Spinal cord (tissue), 10 donors: ENCODE data around the gene KCTD11. TPM values are rescaled to one million over a fixed set of nuclear protein-coding genes. Genes with fewer than 3 reads are reported as not detected.

Experiments used
- DNase-seq, 6 donors: peaks; one replicate each; pipeline versions ENCODE4 v3.0.0 to v3.0.0-alpha.2; 2013 to 2015; ENCODE audit warnings: low spot score in 6 of 6, low read depth in 4 of 6
- H3K27ac ChIP-seq: one replicate; pipeline ENCODE4 v1.5.1; 2013; ENCODE audit warnings: low read depth, low read length, control low read depth
- H3K27me3 ChIP-seq: one replicate; pipeline ENCODE4 v1.6.1; 2013; ENCODE audit warnings: low read length; ENCODE audit not compliant: control insufficient read depth, insufficient read depth
- H3K36me3 ChIP-seq: one replicate; pipeline ENCODE4 v1.6.1; 2013; ENCODE audit warnings: low read length; ENCODE audit not compliant: control insufficient read depth, insufficient read depth
- H3K4me1 ChIP-seq: one replicate; pipeline ENCODE4 v1.6.1; 2013; ENCODE audit warnings: low read length; ENCODE audit not compliant: control insufficient read depth, insufficient read depth
- H3K4me3 ChIP-seq: one replicate; pipeline ENCODE4 v1.5.1; 2013; ENCODE audit warnings: low read depth, low read length, control low read depth
- H3K9me3 ChIP-seq: one replicate; pipeline ENCODE4 v1.6.1; 2013; ENCODE audit warnings: low read length; ENCODE audit not compliant: control insufficient read depth, insufficient read depth
- WGBS: methylation state at CpG from one replicate; pipeline ENCODE4 v1.1.5; 2013; ENCODE audit warnings: missing lambda C conversion rate; ENCODE audit not compliant: insufficient coverage; 5-methylcytosine and 5-hydroxymethylcytosine counted together
- polyA plus RNA-seq, 2 donors: library from polyadenylated mRNA; unstranded; fragments of 120-200 nt; gene quantifications; one replicate each; pipeline ENCODE4 v1.2.1, GENCODE V29; 2013; ENCODE audit not compliant: insufficient read length in 2 of 2
- total RNA-seq, 2 donors: library from RNA; depleted of rRNA in 1 of 2; stranded (reverse); fragments of 120-200 nt in 1 of 2; fragments of >200 nt in 1 of 2; gene quantifications; one replicate each; pipeline versions ENCODE4 v1.2.3 to v1.2.4, GENCODE V29; 2013 to 2014
- donor health status: healthy.

Gene KCTD11
- total and polyA plus RNA-seq, 4 donors, result 5.6 to 13.5 (median 11.5) TPM

DNA sequence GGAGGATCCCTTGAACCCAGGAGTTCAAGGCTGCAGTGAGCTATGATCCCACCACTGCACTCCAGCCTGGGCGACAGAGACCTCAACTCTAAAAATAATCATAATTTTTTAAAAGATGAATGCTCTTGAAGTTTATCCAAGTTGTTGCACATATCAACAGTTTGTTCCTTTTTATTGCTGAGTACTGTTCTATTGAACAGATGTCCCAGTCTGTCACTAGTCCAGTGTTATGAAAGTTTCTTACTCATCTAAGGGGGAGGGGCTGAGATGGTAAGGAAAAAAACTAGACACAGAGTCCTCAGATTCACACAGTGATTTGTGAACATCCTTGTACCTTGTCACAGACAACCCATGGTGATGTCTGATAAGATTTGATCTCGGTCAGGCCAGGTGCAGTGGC, 11.8 kb upstream of the KCTD11 start:
- 100% methylated on average over 1 of the region's 2 CpGs for WGBS
- H3K4me3 ChIP-seq, result no peak overlapping the region
- no peaks in the 10 kb centered on the region for H3K27me3 ChIP-seq
- H3K9me3 ChIP-seq, result no peaks in the 10 kb centered on the region
- H3K4me1 ChIP-seq, result peaks cover 2% of the 10 kb centered on the region
- H3K36me3 ChIP-seq, result no peaks in the 10 kb centered on the region
- no peak for DNase-seq
- H3K27ac ChIP-seq, result no peak overlapping the region

- Histone ChIP-seq H3K9me3 (no peaks in the 10 kb centered on the region), H3K36me3 (no peaks in the 10 kb centered on the region), H3K4me3 (no peak overlapping the region), H3K4me1 (peaks cover 2% of the 10 kb centered on the region), H3K27ac (no peak overlapping the region), H3K27me3 (no peaks in the 10 kb centered on the region)
- WGBS, result 92% methylated on average over 10 of the region's 13 CpGs
- DNase-seq, result no peak
Measured at GRCh38 chr17:7341842-7342241, 10.1 kb upstream of the KCTD11 start.

DNA sequence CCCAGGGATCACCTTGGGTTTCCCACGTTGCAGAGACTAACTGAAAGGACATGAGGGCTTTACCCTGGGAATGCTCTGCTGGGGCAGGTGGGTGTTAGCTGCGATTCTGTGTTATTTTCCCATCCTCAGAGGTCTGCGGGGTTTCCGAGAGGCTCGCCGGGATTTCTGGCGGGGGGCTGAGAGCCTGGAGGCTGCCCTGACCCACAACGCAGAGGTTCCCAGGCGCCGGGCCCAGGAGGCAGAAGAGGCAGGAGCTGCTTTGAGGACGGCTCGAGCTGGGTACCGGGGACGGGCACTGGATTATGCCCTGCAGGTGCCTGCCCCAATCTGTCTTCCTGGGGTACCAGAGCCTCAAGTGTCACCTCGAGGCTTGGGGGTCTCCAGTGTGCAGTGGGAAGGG, 8.7 kb upstream of the KCTD11 start:
- H3K4me1 ChIP-seq, result peaks cover 2% of the 10 kb centered on the region
- WGBS, result 82% methylated on average over 15 of the region's 15 CpGs
- H3K27me3 ChIP-seq, result no peaks in the 10 kb centered on the region
- H3K36me3 ChIP-seq, result peaks cover 3% of the 10 kb centered on the region
- no peak for DNase-seq
- no peak overlapping the region for H3K27ac ChIP-seq
- no peak overlapping the region for H3K4me3 ChIP-seq
- no peaks in the 10 kb centered on the region for H3K9me3 ChIP-seq

DNA sequence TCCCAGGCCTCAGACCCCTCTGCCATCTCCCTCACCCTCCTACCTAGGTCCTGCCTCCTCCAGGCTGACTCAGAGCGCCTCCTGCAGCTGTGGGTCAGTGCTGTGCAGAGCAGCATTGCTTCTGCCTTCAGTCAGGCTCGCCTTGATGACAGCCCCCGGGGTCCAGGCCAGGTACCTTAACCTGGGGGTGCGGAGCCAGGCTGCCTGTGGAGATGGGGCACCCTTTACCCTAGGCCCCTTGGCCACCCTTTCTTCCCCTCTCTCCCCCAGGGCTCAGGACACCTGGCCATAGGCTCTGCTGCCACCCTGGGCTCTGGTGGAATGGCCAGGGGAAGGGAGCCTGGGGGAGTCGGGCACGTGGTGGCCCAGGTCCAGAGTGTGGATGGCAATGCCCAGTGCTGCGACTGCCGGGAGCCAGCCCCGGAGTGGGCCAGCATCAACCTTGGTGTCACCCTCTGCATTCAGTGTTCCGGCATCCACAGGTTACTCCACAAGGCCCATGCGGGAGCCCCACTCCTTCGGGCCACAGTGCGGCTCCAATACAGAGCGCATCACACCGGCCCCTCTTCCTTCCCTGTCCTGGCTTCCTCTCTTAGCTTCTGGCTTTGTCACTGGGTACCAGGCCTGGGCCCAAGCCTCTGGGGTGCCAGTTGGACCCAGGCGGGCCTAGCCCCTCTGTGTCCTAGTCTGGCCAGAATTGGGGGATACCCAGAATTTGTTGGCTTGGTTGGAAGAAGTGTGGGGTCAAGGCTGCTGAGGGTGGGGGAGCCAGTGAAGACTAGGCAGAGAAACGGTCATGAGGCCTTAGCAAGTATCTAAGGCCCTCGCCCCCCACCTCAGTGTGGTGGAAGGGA, 5.0 kb upstream of the KCTD11 start:
- DNase-seq, result no peak
- H3K9me3 ChIP-seq, result no peaks in the 10 kb centered on the region
- WGBS, result 90% methylated on average over 16 of the region's 18 CpGs
- H3K36me3 ChIP-seq, result peaks cover 3% of the 10 kb centered on the region
- peaks cover 31% of the 10 kb centered on the region for H3K4me1 ChIP-seq
- no peak overlapping the region for H3K4me3 ChIP-seq
- no peaks in the 10 kb centered on the region for H3K27me3 ChIP-seq
- no peak overlapping the region for H3K27ac ChIP-seq

GRCh38 chr17:7347630-7348477, 4.1 kb upstream of the KCTD11 start:
- no peak overlapping the region for H3K4me3 ChIP-seq
- no peaks in the 10 kb centered on the region for H3K9me3 ChIP-seq
- peaks cover 3% of the 10 kb centered on the region for H3K36me3 ChIP-seq
- no peak for DNase-seq
- no peaks in the 10 kb centered on the region for H3K27me3 ChIP-seq
- peaks cover 40% of the 10 kb centered on the region for H3K4me1 ChIP-seq
- no peak overlapping the region for H3K27ac ChIP-seq
- WGBS, result 95% methylated on average over 14 of the region's 19 CpGs

DNA sequence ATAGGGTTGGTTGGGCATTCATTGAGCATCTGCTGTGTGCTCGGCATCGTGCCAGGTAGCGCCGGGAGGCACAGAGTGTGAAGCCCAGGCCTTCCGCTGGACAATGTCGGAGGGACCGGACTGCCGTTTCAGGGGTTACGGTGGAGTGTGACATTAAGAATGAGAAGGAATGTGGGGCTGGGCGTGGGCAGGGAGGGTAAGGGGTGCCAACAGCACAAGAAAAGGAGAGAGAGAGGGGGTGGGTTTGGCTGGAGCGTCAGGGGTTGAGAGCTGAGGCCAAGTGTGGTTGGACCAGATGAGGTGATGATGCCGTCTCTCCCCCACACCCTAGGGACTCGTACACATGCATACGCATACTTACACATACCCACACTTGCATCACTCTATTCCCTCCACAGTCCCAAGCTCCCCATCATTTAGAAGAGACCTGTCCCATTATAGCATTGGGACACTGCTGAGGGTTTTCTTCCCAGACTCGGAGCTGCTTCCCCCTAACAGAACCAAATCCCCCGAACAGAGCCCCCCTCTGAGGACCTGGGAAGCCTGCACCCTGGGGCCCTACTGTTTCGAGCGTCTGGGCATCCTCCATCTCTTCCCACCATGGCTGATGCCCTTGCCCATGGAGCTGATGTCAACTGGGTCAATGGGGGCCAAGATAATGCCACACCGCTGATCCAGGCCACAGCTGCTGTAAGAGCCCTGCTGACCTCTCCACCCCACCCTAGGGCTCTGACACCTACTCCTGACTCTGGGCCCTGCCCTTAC, 3.3 kb upstream of the KCTD11 start:
- Histone ChIP-seq H3K27me3 (no peaks in the 10 kb centered on the region), H3K9me3 (no peaks in the 10 kb centered on the region), H3K4me1 (peaks cover 48% of the 10 kb centered on the region), H3K27ac (no peak overlapping the region), H3K4me3 (no peak overlapping the region), H3K36me3 (peaks cover 9% of the 10 kb centered on the region)
- DNase-seq, result no peak
- 66% methylated on average over 17 of the region's 19 CpGs for WGBS

- Histone ChIP-seq H3K9me3 (no peaks in the 10 kb centered on the region), H3K27ac (peak overlapping the region; percentile 99), H3K4me3 (peak overlapping the region; percentile 83), H3K27me3 (no peaks in the 10 kb centered on the region), H3K36me3 (peaks cover 9% of the 10 kb centered on the region), H3K4me1 (peaks cover 76% of the 10 kb centered on the region)
- 38% methylated on average over 10 of the region's 10 CpGs for WGBS
- no peak for DNase-seq
Measured at GRCh38 chr17:7352503-7352889, 534 bp downstream of the KCTD11 start.

DNA sequence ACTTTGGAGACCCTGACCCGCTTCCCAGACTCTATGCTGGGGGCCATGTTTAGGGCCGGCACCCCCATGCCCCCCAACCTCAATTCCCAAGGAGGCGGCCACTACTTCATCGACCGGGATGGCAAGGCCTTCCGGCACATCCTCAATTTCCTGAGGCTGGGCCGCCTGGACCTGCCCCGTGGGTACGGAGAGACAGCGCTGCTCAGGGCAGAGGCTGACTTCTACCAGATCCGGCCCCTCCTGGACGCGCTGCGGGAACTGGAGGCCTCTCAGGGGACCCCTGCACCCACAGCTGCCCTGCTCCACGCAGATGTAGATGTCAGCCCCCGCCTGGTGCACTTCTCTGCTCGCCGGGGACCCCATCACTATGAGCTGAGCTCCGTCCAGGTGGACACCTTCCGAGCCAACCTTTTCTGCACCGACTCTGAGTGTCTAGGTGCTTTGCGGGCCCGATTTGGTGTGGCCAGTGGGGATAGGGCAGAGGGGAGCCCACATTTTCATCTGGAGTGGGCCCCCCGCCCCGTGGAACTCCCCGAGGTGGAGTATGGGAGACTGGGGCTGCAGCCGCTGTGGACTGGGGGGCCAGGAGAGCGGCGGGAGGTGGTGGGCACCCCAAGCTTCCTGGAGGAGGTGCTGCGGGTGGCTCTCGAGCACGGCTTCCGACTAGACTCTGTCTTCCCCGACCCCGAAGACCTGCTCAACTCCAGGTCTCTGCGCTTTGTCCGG, 1.1 kb downstream of the KCTD11 start:
- WGBS, result 90% methylated on average over 34 of the region's 37 CpGs
- Histone ChIP-seq H3K36me3 (peaks cover 8% of the 10 kb centered on the region), H3K4me3 (no peak overlapping the region), H3K27me3 (no peaks in the 10 kb centered on the region), H3K4me1 (peaks cover 76% of the 10 kb centered on the region), H3K27ac (peak overlapping the region; percentile 99), H3K9me3 (no peaks in the 10 kb centered on the region)
- no peak for DNase-seq
